Upper lobe of right lung (tissue), 1 donor: Measurements from ENCODE around the gene GNAZ. TPM values are rescaled to one million over a fixed set of nuclear protein-coding genes. Genes with fewer than 3 reads are reported as not detected.

Source experiments
- ATAC-seq: fragments of 200-7000 bp; cut with Tn5 transposase; one replicate; pipeline ENCODE4 v1.9.1; 2020; ENCODE audit warnings: mild to moderate bottlenecking, moderate library complexity
- DNase-seq: peaks from one replicate; pipeline ENCODE4 v3.0.0-alpha.2; 2020
- H3K27ac ChIP-seq: fragments of 200-600 bp; one replicate; pipeline ENCODE4 v1.8.0; 2022
- H3K27me3 ChIP-seq: fragments of 200-600 bp; one replicate; pipeline ENCODE4 v1.8.0; 2022; ENCODE audit warnings: mild to moderate bottlenecking
- H3K36me3 ChIP-seq: fragments of 200-600 bp; one replicate; pipeline ENCODE4 v1.8.0; 2022
- H3K4me1 ChIP-seq: fragments of 200-600 bp; one replicate; pipeline ENCODE4 v1.8.0; 2022
- H3K4me3 ChIP-seq: fragments of 200-600 bp; one replicate; pipeline ENCODE4 v1.8.0; 2022; ENCODE audit warnings: mild to moderate bottlenecking
- H3K9me3 ChIP-seq: fragments of 200-600 bp; one replicate; pipeline ENCODE4 v1.8.0; 2022
- intact Hi-C: fragments of 100-400 bp; cut with DNase I; formaldehyde crosslinking; loops from one replicate; pipeline ENCODE4 v1.11.0; 2022
- total RNA-seq: library from RNA; stranded (reverse); fragmentation: NEBNext Ultra II Directional; extraction: Animal tissue kit (Norgen Biotek cat#: 25700); gene quantifications from one replicate; pipeline ENCODE4 v1.2.1, GENCODE V29; 2021
- TF ChIP-seq, protein P1 (sequence below): fragments of 200-600 bp; IDR thresholded peaks from one replicate; pipeline ENCODE4 v1.8.0; 2022; ENCODE audit warnings: antibody characterized with exemption
- donor health status: DM: no; HTN: yes; CAD: no; lungs with severe emphysema.

GNAZ gene
- total RNA-seq, 1 donor from 2014 or later, result 3.0 TPM

DNA sequence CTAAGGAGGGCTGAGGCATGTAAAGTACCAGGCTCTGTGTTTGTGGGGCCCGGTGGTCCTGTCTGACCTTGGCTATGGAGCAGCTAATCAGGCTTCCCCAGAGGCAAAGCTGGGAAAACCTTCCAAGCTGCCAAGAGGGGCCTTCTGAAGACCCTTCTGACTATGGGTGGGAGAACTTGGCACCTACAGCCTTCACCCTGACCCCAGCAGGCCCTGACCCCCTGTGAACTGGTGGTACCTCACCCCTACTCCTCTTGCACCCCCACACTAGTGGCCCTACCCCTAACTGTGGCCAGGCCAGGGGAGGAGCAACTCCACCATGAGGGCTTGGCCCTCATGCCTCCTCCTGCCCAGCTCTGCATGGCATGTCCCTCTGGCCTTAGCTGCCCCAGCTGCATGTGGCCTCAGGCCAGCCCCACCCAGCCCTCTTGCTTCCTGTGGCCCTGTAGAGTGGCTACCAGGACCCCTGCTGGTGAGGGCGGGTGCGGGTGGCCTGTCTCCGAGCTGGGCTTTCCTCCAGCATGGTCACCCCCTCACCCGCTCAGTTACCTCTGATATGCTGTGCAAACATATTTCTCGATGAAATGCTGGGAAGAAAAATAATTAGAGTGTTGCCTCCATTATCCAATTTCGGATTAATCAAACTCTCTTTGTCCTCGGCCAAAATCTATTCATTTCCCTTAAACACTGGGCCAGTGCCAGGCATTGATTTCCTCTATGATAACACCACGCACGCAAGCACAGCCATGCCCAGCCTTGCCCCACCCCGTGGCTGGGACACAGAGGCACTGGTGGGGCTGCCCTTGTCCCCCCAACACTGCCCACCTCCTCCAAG lies 7.5 kb downstream of the GNAZ start:
- no peak overlapping the region for H3K4me3 ChIP-seq
- no peaks in the 10 kb centered on the region for H3K9me3 ChIP-seq
- H3K27me3 ChIP-seq, result no peaks in the 10 kb centered on the region
- TF ChIP-seq, protein P1, sequence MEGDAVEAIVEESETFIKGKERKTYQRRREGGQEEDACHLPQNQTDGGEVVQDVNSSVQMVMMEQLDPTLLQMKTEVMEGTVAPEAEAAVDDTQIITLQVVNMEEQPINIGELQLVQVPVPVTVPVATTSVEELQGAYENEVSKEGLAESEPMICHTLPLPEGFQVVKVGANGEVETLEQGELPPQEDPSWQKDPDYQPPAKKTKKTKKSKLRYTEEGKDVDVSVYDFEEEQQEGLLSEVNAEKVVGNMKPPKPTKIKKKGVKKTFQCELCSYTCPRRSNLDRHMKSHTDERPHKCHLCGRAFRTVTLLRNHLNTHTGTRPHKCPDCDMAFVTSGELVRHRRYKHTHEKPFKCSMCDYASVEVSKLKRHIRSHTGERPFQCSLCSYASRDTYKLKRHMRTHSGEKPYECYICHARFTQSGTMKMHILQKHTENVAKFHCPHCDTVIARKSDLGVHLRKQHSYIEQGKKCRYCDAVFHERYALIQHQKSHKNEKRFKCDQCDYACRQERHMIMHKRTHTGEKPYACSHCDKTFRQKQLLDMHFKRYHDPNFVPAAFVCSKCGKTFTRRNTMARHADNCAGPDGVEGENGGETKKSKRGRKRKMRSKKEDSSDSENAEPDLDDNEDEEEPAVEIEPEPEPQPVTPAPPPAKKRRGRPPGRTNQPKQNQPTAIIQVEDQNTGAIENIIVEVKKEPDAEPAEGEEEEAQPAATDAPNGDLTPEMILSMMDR, result no peak
- DNase-seq (no peak), ATAC-seq (no peak)
- H3K4me1 ChIP-seq, result no peaks in the 10 kb centered on the region
- no peak overlapping the region for H3K27ac ChIP-seq
- H3K36me3 ChIP-seq, result no peaks in the 10 kb centered on the region
- intact Hi-C loops, result no loop called here

DNA sequence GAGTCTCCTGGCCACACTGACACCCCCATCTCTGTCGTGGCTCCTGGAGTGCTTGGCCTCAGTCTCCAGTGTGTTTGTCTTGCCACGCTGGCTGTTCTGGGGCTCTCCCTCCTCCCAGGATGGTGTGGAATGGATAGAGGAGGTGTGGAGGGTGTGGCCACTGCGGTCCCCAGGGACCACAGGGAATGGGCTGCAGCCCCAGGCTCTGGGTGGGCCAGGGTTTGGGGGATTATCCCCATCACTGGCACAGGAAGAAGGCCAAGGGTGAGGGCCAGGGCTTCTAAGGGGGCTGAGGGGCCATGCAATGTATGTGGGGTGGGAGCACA lies 8.1 kb downstream of the GNAZ start:
- intact Hi-C loops, result no loop called here
- H3K27ac ChIP-seq, result no peak overlapping the region

DNA sequence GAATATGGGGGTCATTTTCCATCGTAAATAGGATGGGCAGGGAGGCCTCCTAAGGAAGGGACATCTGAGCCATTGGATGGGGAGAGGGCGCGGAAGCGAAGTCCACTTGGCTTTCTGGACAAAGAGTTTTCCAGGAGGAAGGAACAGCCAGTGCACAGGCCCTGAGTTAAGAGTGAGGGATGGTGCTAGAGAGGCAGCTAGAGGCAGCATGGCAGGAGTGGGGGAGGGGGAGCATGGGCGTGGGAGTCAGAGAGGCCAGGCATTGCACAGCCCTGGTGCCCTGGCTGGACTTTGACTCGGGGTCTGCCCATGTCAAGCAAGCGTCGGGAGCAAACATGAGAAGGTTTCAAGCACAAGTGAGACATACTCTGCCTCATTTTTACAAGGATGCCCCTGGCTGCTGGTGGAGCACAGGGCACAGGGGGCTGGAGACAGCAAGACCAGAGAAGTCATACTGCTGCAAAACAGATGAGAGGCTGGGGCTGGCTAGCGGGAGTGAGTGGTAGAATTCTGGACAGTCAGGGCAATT lies 9.0 kb downstream of the GNAZ start:
- Histone ChIP-seq H3K4me3 (no peak overlapping the region), H3K27me3 (no peaks in the 10 kb centered on the region), H3K4me1 (no peaks in the 10 kb centered on the region), H3K9me3 (no peaks in the 10 kb centered on the region), H3K27ac (no peak overlapping the region), H3K36me3 (no peaks in the 10 kb centered on the region)
- intact Hi-C loops, result no loop called here
- no peak for ATAC-seq
- no peak for DNase-seq
- TF ChIP-seq, protein P1, result no peak

More for the DNA sequence above, 8.1 kb downstream of the GNAZ start:
- DNase-seq, result no peak
- Histone ChIP-seq H3K4me1 (no peaks in the 10 kb centered on the region), H3K9me3 (no peaks in the 10 kb centered on the region), H3K27me3 (no peaks in the 10 kb centered on the region), H3K36me3 (no peaks in the 10 kb centered on the region), H3K4me3 (no peak overlapping the region)
- TF ChIP-seq, protein P1, result no peak
- no peak for ATAC-seq

DNA sequence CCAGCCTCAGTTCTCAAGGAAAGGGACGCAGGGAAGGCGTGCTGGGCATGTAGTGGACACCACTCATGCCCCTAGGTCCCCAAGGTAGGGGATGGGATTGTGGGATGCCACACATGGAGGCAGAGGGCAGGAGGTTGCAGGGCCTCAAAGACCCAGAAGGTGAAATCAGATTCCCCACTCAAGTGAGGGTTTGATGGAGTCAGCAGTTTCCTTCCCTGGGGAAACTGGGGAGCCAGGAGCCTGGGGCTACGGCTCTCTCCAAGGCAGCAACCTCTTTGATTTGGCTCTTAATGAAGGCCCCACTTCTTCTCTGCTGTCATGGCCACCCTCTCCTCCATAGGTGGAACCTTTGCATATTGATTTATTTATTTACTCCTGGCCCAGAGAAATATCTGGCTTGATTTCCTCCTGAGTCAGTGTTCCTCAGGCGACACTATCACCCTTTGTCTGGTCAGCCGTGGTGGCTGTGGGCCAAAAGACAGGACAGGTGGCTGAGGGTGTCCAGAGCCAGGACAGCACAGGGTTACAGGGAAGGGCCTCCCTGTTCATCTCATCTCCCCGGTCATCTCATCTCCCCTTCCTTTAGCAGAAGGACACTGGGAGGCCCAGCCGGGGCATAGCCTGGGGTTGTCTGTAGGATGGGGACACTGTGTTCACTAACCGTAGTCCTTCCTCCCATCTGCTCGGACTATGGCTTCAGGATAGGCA lies 9.6 kb downstream of the GNAZ start:
- ATAC-seq (no peak), DNase-seq (no peak)
- Histone ChIP-seq H3K9me3 (no peaks in the 10 kb centered on the region), H3K27ac (no peak overlapping the region), H3K4me3 (no peak overlapping the region), H3K36me3 (no peaks in the 10 kb centered on the region), H3K4me1 (no peaks in the 10 kb centered on the region), H3K27me3 (no peaks in the 10 kb centered on the region)
- intact Hi-C loops, result no loop called here
- TF ChIP-seq, protein P1, result no peak

DNA sequence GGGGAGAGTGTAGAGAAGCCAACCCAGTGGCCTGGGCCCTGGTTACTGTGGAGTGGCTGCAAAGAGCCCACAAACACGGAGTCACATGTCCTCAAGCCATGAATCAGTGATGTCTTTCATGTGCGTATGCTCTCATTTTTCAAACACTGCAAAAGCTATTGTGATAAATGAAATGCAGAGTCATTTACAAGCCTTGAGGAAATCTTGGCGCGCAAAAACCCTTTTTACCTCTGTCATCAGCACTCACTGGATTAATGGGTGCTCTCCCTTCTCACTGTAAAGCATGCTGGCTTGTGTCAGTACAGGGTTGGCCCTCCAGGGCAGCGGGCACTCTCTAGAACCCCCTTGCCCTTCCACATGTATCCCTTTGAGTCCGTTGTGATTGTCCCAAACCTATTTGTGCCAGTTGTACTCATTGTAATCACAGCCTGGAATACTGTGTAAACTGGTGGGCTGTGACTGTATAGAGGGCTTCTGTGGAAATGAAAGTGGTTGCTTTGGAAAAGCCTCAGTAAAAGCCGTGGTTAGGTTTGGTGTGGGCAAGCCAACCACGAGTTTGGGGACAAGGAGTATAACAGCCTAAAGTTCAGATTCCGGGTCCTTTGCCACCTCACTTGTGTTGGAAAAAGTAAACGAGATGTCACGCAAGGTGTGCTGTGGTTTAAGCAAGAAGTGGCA lies 10.4 kb downstream of the GNAZ start:
- intact Hi-C loops, result no loop called here
- TF ChIP-seq, protein P1, result no peak
- Histone ChIP-seq H3K27me3 (no peaks in the 10 kb centered on the region), H3K9me3 (no peaks in the 10 kb centered on the region), H3K27ac (no peak overlapping the region), H3K36me3 (no peaks in the 10 kb centered on the region), H3K4me3 (no peak overlapping the region), H3K4me1 (no peaks in the 10 kb centered on the region)
- DNase-seq (no peak), ATAC-seq (no peak)
